IgD-negative memory B cell (primary cell): ENCODE data around the gene CLIP2. TPM values are rescaled to one million over a fixed set of nuclear protein-coding genes. Genes with fewer than 3 reads are reported as not detected.
"Not testable (repeated sequence)": the region's sequence is repeated elsewhere in the genome, so short reads cannot be mapped to it uniquely, and the experiment has no call there.

ENCODE experiments used
- H3K27ac Mint-ChIP-seq, 3 donors: one replicate each; pipeline ENCODE4 v1.8.0; 2020 to 2022; ENCODE audit warnings: mild to moderate bottlenecking in 3 of 3, mixed read lengths in 3 of 3, moderate library complexity in 1 of 3
- H3K27me3 Mint-ChIP-seq: one replicate; pipeline ENCODE4 v1.8.0; 2021; ENCODE audit warnings: mixed read lengths
- H3K36me3 Mint-ChIP-seq: one replicate; pipeline ENCODE4 v1.8.0; 2020; ENCODE audit warnings: mild to moderate bottlenecking, mixed read lengths
- H3K4me1 Mint-ChIP-seq, 3 donors: one replicate each; pipeline ENCODE4 v1.8.0; 2020 to 2022; ENCODE audit warnings: mixed read lengths in 3 of 3, mild to moderate bottlenecking in 1 of 3
- H3K4me3 Mint-ChIP-seq, 4 donors: one replicate each; pipeline ENCODE4 v1.8.0; 2020 to 2022; ENCODE audit warnings: mild to moderate bottlenecking in 4 of 4, mixed read lengths in 4 of 4, moderate library complexity in 3 of 4
- H3K9me3 Mint-ChIP-seq, 3 donors: one replicate each; pipeline ENCODE4 v1.8.0; 2020 to 2021; ENCODE audit warnings: mixed read lengths in 3 of 3, mild to moderate bottlenecking in 1 of 3
- polyA plus RNA-seq: library from polyadenylated mRNA; unstranded; fragments of 300-500 nt; fragmentation: Illumina TruSeq; gene quantifications from one replicate; pipeline ENCODE4 v1.2.3, GENCODE V29; 2021

CLIP2 gene
- polyA plus RNA-seq, 1 donor from 2014 or later, result 7.1 TPM

DNA sequence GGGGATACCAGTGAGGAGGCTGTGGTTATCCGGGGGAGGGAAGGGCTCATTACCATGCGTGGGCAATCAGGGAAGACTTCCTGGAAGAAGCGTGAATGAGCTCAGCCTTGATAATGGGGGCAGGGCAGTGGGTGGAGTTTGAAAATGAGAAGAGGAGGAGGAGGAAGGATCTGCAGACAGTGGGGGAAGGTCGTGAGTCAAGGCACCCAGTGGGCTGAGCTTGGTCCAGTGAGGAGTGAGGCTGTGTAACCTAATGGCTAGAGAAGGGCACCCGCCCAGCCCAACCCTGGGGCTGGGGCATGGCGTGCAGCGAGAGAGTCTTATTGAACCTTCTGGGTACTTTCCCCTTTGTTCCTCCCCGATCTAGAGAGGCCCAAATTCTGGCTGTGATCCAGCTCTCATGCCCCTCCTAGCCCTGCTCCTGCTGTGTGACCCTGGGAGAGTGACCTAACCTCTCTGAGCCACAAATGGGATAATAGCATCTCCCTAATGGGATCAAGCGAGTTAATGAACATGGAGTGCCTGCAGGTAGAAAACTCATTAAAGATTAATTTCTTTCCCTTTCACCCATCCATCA is 31.5 kb downstream of the CLIP2 start:
- Mint-ChIP-seq H3K36me3 (peaks cover 13% of the 10 kb centered on the region), H3K4me1 (peaks cover 0 to 13% (median 12%) of the 10 kb centered on the region in 3 donors), H3K9me3 (no peaks in the 10 kb centered on the region), H3K27ac (no peak overlapping the region), H3K27me3 (no peaks in the 10 kb centered on the region), H3K4me3 (no peak overlapping the region)

DNA sequence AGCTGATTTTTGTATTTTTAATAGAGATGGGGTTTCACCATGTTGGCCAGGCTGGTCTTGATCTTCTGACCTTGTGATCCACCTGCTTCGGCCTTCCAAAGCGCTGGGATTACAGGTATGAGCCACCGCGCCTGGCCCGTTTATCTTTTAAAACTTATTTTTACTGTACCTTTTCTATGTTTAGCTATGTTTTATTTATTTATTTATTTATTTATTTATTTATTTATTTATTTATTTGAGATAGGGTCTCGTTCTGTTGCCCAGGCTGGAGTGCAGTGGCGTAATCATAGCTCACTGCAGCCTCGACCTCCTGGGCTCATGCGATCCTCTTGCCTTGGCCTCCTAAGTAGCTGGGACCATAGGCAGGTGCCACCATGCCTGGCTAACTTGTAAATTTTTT is 33.7 kb downstream of the CLIP2 start:
- H3K9me3 Mint-ChIP-seq, H3K4me1 Mint-ChIP-seq, H3K36me3 Mint-ChIP-seq, H3K4me3 Mint-ChIP-seq, H3K27me3 Mint-ChIP-seq, H3K27ac Mint-ChIP-seq: not testable (repeated sequence)

DNA sequence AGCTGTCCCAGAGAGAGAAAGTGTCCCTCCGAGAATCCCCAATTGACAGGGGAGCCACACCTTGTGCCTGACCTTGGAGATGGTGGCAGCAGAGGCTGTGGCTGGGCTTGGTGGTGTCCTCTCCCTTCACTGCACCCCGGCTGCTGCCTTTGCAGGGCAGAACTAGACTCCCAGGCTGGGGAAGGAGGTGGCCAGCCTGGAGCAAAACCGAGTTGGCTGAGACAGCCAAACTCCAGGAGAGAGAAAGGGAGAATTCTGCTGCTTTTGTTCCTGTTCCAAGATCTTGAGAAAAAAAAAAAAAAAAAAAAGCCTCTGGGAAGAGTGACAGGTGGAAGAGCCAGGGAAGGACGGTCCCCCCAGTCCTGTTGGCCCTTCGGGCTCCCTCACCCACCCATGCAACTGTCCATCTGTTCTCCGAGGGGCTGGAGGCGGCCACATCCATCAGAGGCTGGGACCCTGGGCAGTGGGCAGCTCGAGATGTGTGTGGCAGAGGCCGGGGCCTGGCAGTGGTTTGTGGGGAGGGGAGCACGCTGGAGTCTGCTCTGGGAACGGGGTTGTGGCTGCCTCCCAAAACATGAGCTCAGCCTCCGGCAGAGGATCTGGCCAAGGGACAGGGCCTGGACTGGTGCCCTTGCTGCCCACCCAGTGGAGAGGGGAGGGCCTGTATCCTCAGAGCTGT is 35.5 kb downstream of the CLIP2 start:
- Mint-ChIP-seq H3K36me3 (peaks cover under 1% of the 10 kb centered on the region), H3K27me3 (no peaks in the 10 kb centered on the region), H3K4me1 (peaks cover 0 to 5% (median 4%) of the 10 kb centered on the region in 3 donors), H3K4me3 (no peak overlapping the region), H3K9me3 (no peaks in the 10 kb centered on the region), H3K27ac (no peak overlapping the region)

DNA sequence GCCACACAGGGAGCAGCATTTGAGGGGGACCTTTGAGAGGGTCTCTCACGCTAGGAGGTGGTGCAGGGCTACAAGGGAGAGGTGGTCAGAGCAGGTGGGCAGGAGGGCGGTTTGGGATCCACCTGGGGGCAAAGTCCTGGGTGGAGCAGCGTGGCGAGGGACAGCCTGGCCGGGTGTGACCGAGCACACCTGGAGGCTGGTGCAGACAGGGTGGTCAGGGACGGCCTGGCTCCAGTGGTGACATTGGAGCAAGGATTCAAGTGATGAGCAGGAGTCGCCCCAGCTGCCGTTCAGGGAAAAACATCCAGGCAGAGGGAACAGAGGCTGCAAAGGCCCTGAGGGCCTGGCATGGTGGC is 36.0 kb downstream of the CLIP2 start:
- Mint-ChIP-seq H3K4me3 (no peak overlapping the region), H3K4me1 (peaks cover 0 to 5% (median 4%) of the 10 kb centered on the region in 3 donors), H3K27me3 (no peaks in the 10 kb centered on the region), H3K9me3 (no peaks in the 10 kb centered on the region), H3K36me3 (no peaks in the 10 kb centered on the region), H3K27ac (no peak overlapping the region)

DNA sequence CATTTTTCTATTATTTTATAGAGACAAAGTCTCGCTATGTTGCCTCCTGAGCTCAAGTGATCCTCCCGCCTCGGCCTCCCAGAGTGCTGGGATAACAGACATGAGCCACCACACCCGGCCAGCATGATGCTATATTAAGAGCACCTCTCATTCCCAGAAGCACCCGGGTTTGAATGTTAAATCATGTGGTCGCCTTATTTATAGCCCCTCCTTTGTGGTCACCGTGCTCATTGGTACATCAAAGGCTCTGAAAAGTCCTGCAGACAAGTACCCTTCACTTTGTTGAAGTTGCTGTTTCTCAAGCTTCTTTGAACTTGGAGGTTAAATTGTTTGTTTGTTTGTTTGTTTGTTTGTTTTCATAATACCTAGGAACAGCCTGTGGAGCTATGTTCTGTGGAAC is 40.0 kb downstream of the CLIP2 start:
- no peaks in the 10 kb centered on the region for H3K27me3 Mint-ChIP-seq
- H3K4me1 Mint-ChIP-seq, result peaks cover 0 to 4% (median 0%) of the 10 kb centered on the region in 3 donors
- no peak overlapping the region for H3K4me3 Mint-ChIP-seq
- H3K9me3 Mint-ChIP-seq, result no peaks in the 10 kb centered on the region
- peaks cover 2% of the 10 kb centered on the region for H3K36me3 Mint-ChIP-seq
- H3K27ac Mint-ChIP-seq, result no peak overlapping the region

DNA sequence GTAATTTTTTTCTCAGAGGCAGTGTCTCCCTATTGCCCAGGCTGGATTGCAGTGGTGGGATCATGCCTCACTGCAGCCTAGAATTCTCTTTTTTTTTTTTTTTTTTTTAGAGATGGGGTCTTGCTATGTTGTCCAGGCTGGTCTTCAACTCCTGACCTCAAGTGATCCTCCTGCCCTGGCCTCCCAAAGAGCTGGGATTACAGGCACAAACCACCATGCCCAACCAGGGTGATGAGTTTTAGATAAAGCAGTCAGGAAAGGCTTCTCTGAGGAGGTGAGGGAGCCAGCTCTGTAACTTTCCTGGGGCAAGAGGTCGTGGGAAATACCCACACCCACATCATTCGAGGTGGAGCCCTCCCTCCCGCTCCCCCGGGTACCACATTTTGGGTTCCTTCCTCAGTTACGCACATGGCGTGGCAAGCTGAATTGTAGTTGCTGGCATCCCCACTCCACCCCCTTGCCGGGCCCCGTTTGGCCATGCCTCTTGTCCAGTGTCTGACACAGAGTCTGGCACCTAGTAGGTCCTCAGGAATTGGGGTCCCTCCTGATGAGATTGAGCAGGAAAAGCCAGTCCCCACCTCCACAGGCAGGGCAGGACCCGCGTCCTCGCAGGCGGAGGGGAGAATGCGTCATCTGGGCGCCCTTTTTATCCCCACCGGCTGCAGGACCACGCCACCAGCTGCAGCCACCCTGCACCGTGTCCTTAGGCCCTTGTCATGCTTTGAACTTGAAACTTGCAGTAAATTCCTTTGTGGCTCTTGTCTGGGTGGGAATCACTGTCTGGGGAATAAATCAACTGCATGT is 43.4 kb downstream of the CLIP2 start:
- peaks cover 0 to 2% (median 0%) of the 10 kb centered on the region in 3 donors for H3K4me1 Mint-ChIP-seq
- H3K9me3 Mint-ChIP-seq, result no peaks in the 10 kb centered on the region
- H3K27ac Mint-ChIP-seq, result no peak overlapping the region
- H3K4me3 Mint-ChIP-seq, result no peak overlapping the region
- H3K36me3 Mint-ChIP-seq, result peaks cover 2% of the 10 kb centered on the region
- H3K27me3 Mint-ChIP-seq, result no peaks in the 10 kb centered on the region

DNA sequence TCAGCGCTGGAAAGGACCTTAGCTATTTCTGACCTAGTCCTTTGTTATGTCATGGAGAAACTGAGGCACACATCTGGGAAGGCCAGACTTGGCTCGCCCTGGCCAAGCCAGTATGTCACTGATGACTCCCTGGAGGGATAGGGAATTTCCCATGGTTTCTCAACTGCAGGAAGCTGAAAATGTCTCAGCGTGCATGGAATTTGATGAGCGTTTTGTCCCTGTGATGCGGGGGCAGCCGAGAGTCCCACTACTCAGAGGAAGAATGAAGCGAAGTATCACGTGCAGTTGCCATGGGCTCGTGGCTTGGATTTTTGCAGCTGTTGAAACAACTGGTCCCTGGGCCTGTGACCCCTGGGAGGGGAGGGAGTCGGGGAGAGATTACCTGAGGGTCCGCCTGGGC is 44.8 kb downstream of the CLIP2 start:
- H3K27me3 Mint-ChIP-seq, result no peaks in the 10 kb centered on the region
- H3K4me1 Mint-ChIP-seq, result peaks cover 0 to 2% (median 0%) of the 10 kb centered on the region in 3 donors
- H3K4me3 Mint-ChIP-seq, result no peak overlapping the region
- H3K9me3 Mint-ChIP-seq, result no peaks in the 10 kb centered on the region
- H3K36me3 Mint-ChIP-seq, result peaks cover 4% of the 10 kb centered on the region
- no peak overlapping the region for H3K27ac Mint-ChIP-seq

DNA sequence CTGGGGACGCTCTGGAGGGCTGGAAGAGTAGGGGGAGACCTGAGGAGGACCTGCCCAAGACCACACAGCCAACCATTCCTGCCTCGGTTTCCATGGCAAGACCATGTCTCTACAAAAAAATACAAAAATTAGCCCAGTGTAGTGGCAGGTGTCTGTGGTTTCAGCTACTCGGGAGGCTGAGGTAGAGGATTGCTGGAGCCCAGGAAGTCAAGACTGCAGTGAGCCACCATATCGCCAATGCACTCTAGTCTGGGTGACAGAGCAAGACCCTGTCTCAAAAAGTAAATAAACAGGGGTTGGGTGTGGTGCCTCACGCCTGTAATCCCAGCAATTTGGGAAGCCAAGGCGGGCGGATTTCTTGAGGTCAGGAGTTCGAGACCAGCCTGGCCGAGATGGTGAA is 48.7 kb downstream of the CLIP2 start:
- peak overlapping the region in 1 of 3 donors; percentile 72 for H3K27ac Mint-ChIP-seq
- no peaks in the 10 kb centered on the region for H3K9me3 Mint-ChIP-seq
- H3K36me3 Mint-ChIP-seq, result peaks cover 6% of the 10 kb centered on the region
- peak overlapping the region in 1 of 4 donors; percentile 55 for H3K4me3 Mint-ChIP-seq
- peaks cover 0 to 2% (median 0%) of the 10 kb centered on the region in 3 donors for H3K4me1 Mint-ChIP-seq
- no peaks in the 10 kb centered on the region for H3K27me3 Mint-ChIP-seq

DNA sequence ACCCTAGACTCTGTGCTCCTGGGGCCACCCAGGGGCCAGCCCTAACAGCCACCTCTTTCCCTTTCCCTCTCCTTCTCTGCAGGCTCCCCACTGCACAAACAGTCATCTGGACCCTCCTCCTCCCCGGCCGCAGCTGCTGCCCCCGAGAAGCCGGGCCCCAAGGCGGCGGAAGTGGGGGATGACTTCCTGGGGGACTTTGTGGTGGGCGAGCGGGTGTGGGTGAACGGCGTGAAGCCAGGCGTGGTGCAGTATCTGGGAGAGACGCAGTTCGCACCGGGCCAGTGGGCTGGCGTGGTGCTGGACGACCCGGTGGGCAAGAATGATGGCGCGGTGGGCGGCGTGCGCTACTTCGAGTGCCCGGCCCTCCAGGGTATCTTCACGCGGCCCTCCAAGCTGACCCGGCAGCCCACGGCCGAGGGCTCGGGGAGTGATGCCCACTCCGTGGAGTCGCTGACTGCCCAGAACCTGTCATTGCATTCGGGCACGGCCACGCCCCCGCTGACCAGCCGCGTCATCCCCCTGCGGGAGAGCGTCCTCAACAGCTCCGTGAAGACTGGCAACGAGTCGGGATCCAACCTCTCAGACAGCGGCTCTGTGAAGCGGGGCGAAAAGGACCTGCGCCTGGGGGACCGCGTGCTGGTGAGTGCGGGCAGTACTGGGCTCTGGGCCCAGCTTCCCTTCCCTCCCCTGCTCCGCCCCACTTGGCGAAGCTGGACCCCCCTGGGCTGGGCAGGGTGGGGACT is 49.3 kb downstream of the CLIP2 start:
- H3K9me3 Mint-ChIP-seq, result no peaks in the 10 kb centered on the region
- H3K27me3 Mint-ChIP-seq, result no peaks in the 10 kb centered on the region
- peaks cover 0 to 2% (median 0%) of the 10 kb centered on the region in 3 donors for H3K4me1 Mint-ChIP-seq
- H3K27ac Mint-ChIP-seq, result peak overlapping the region in 1 of 3 donors; percentile 72
- H3K4me3 Mint-ChIP-seq, result peak overlapping the region in 2 of 4 donors; percentile 55 to 58
- peaks cover 6% of the 10 kb centered on the region for H3K36me3 Mint-ChIP-seq

DNA sequence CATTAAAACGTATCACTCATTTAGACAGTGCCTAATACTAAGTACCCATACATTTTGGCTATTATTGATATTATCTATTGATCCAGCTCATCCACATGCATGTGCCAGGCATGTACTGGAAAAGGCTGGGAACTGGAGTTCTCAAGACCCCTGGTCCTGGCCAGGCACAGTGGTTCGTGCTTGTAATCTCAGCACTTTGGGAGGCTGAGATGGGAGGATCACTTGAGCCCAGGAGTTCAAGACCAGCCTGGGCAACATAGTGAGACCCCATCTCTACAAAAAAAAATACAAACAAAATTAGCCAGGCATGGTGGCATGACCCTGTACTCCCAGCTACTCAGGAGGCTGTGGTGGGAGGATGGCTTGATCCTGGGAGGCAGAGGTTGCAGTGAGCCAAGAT is 50.4 kb downstream of the CLIP2 start:
- H3K27ac Mint-ChIP-seq, H3K9me3 Mint-ChIP-seq, H3K36me3 Mint-ChIP-seq, H3K4me3 Mint-ChIP-seq, H3K27me3 Mint-ChIP-seq, H3K4me1 Mint-ChIP-seq: not testable (repeated sequence)

DNA sequence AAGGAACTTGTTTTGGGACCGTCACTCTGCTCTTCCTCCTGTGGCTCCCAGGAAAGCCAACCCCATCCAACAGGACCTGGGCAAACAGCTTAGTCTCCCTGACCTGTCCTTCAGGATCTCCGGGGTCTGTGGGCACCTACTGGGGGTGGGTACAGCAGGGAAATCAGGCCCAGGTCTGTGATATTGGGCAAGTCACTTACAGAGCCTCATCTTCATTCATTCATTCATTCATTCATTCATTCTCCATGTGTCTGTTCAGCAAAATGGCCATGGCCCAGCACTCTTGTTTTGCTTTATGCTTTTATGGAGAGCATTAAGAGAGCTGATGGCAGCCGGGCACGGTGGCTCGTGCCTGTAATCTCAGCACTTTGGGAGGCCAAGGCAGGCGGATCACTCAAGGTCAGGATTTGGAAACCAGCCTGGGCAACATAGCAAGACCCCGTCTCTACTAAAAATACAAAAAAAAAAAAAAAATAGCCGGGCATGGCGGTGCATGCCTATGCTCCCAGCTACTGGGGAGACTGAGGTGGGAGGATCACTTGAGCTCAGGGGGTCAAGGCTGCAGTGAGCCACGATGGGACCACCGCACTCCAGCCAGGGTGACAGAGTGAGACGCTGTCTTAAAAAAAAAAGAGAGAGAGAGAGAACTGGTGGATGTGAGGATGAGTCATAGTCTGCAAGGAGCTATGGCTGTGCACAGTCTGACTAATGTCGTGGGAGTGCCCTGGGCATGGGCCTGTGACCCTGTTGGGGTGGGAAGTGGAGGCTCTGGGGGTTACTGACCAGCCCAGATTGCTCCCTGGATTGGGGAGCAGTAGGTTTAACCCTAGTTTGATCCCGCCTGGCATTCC is 54.3 kb downstream of the CLIP2 start:
- H3K4me1 Mint-ChIP-seq, result peaks cover 0 to 2% (median 0%) of the 10 kb centered on the region in 3 donors
- no peak overlapping the region for H3K27ac Mint-ChIP-seq
- H3K27me3 Mint-ChIP-seq, result no peaks in the 10 kb centered on the region
- no peak overlapping the region for H3K4me3 Mint-ChIP-seq
- H3K9me3 Mint-ChIP-seq, result no peaks in the 10 kb centered on the region
- peaks cover 5% of the 10 kb centered on the region for H3K36me3 Mint-ChIP-seq

DNA sequence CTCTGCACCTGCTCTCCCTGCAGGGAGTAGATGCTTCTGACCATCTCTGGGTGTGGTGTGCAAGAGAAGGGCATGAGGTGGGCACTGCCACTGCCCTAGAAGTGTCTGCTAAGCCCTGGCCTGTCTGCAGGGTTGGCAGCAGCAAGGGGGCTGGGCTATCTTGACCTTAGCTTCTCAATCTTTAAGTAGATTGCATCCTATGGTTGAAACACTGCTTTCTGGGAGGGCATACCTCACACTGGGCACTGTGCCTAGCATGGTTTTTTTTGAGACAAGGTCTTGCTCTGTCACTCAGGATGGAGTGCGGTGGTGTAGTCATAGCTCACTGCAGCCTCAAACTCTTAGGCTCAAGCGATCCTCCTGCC is 54.9 kb downstream of the CLIP2 start:
- Mint-ChIP-seq H3K9me3 (no peaks in the 10 kb centered on the region), H3K36me3 (peaks cover 5% of the 10 kb centered on the region), H3K27ac (no peak overlapping the region), H3K4me3 (no peak overlapping the region), H3K27me3 (no peaks in the 10 kb centered on the region), H3K4me1 (peaks cover 0 to 2% (median 0%) of the 10 kb centered on the region in 3 donors)

DNA sequence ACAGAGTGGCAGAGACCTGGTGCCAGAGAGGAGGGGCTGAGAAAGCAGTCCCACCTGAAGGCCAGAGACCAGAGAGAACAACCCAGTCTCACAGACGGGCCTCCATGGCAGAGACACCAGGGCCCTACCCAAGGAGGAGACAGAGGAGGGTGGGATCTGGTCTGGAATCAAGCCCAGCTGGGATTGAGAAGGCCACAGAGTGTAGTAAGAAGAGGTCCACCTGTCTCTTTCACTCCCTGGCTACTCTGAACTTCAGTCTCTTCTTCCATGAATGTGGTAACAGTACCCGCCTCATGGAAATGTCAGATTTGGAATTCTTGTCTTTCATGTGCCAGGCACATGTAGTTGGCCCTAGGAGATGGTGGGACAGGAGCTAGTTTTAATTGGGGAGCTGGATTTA is 55.6 kb downstream of the CLIP2 start:
- peaks cover 5% of the 10 kb centered on the region for H3K36me3 Mint-ChIP-seq
- no peak overlapping the region for H3K27ac Mint-ChIP-seq
- no peaks in the 10 kb centered on the region for H3K27me3 Mint-ChIP-seq
- peaks cover 0 to 2% (median 0%) of the 10 kb centered on the region in 3 donors for H3K4me1 Mint-ChIP-seq
- H3K9me3 Mint-ChIP-seq, result no peaks in the 10 kb centered on the region
- H3K4me3 Mint-ChIP-seq, result no peak overlapping the region

DNA sequence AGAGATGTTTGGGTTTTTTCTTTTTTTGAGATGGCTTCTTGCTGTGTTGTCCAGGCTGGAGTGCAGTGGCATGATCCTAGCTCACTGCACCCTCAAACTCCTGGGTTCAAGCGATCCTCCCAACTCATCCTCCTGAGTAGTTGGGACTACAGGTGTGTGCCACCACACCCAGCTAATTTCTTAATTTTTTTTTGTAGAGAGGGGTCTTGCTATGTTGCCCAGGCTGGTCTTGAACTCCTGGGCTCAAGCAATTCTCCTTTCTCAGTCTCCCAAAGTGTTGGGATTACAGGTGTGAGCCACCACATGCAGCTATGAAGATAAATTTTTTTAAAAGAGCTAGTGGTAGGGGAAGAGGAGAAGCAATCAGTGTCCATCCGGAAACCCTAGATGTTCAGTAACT is 56.8 kb downstream of the CLIP2 start:
- H3K27me3 Mint-ChIP-seq, result no peaks in the 10 kb centered on the region
- no peaks in the 10 kb centered on the region for H3K4me1 Mint-ChIP-seq
- peak overlapping the region in 1 of 4 donors; percentile 17 for H3K4me3 Mint-ChIP-seq
- no peaks in the 10 kb centered on the region for H3K9me3 Mint-ChIP-seq
- no peak overlapping the region for H3K27ac Mint-ChIP-seq
- peaks cover 5% of the 10 kb centered on the region for H3K36me3 Mint-ChIP-seq
